Urothelium cell line (cell line): ENCODE measurements around the gene ATP5F1B.

Experiments used
- DNase-seq: peaks from one replicate; pipeline ENCODE4 v3.0.0; 2011; ENCODE audit warnings: low spot score, mixed read lengths
- FAIRE-seq: peaks from 2 replicates; lab custom pipeline; 2011; peaks lifted over from hg19 to GRCh38; lab: Jason Lieb, UNC

ATP5F1B gene

GRCh38 chr12:56645717-56646446 is at the start of gene ATP5F1B:
Gene ATP5F1B (minus strand): TSS chr12:56645984. CDS start chr12:56645963, 21 bp downstream.
- DNase-seq (peak; percentile 98), FAIRE-seq (no peak)

- FAIRE-seq, result no peak
- DNase-seq, result no peak
Observed at GRCh38 chr12:56694161-56694560, 48.4 kb upstream of the ATP5F1B start.

GRCh38 chr12:56688846-56689109 is 43.0 kb upstream of the ATP5F1B start:
- FAIRE-seq (no peak), DNase-seq (no peak)

GRCh38 chr12:56688129-56688845 is 42.5 kb upstream of the ATP5F1B start, which contains the start of gene PTGES3:
Gene PTGES3 (minus strand): TSS chr12:56688284. CDS start chr12:56687999, 285 bp downstream.
- FAIRE-seq (no peak), DNase-seq (peak; percentile 99)

- DNase-seq (peak; percentile 27), FAIRE-seq (no peak)
Observed at GRCh38 chr12:56687223-56688128, 41.7 kb upstream of the ATP5F1B start.

GRCh38 chr12:56684745-56685359 is 39.1 kb upstream of the ATP5F1B start:
- no peak for DNase-seq
- FAIRE-seq, result no peak

- FAIRE-seq, result no peak
- DNase-seq, result no peak
Observed at GRCh38 chr12:56682323-56682722, 36.5 kb upstream of the ATP5F1B start.

GRCh38 chr12:56679883-56680575 is 34.2 kb upstream of the ATP5F1B start:
- DNase-seq, result no peak
- no peak for FAIRE-seq

- FAIRE-seq, result no peak
- no peak for DNase-seq
Observed at GRCh38 chr12:56678852-56679251, 33.1 kb upstream of the ATP5F1B start.

GRCh38 chr12:56677680-56678079 is 31.9 kb upstream of the ATP5F1B start:
- DNase-seq (no peak), FAIRE-seq (no peak)

- DNase-seq, result no peak
- FAIRE-seq, result no peak
Observed at GRCh38 chr12:56676851-56677580, 31.2 kb upstream of the ATP5F1B start.

- FAIRE-seq (no peak), DNase-seq (no peak)
Observed at GRCh38 chr12:56671608-56672007, 25.8 kb upstream of the ATP5F1B start.

- no peak for DNase-seq
- FAIRE-seq, result no peak
Observed at GRCh38 chr12:56670836-56671235, 25.1 kb upstream of the ATP5F1B start.

- DNase-seq (no peak), FAIRE-seq (no peak)
Observed at GRCh38 chr12:56668197-56668457, 22.3 kb upstream of the ATP5F1B start.

- DNase-seq (no peak), FAIRE-seq (no peak)
Observed at GRCh38 chr12:56661979-56662638, 16.3 kb upstream of the ATP5F1B start.

- no peak for DNase-seq
- FAIRE-seq, result no peak
Observed at GRCh38 chr12:56661560-56661959, 15.8 kb upstream of the ATP5F1B start.

- DNase-seq (no peak), FAIRE-seq (no peak)
Observed at GRCh38 chr12:56658921-56659320, 13.1 kb upstream of the ATP5F1B start.

- no peak for FAIRE-seq
- DNase-seq, result no peak
Observed at GRCh38 chr12:56657416-56658379, 11.9 kb upstream of the ATP5F1B start.
